Stimulated activated CD8-positive, alpha-beta memory T cell treated with anti-CD3 and anti-CD28 coated beads, Interleukin-12 subunit alpha, Interleukin-12 subunit beta, amount 100 ng/mL, for 24 hours (primary cell): ENCODE data around the gene CCDC88C.
"Not testable (repeated sequence)": the region's sequence is repeated elsewhere in the genome, so short reads cannot be mapped to it uniquely, and the experiment has no call there.

Source experiments
- DNase-seq: peaks from one replicate; pipeline ENCODE4 v3.0.0-alpha.2; 2020; ENCODE audit errors: extremely low read depth

Gene CCDC88C, protein sequence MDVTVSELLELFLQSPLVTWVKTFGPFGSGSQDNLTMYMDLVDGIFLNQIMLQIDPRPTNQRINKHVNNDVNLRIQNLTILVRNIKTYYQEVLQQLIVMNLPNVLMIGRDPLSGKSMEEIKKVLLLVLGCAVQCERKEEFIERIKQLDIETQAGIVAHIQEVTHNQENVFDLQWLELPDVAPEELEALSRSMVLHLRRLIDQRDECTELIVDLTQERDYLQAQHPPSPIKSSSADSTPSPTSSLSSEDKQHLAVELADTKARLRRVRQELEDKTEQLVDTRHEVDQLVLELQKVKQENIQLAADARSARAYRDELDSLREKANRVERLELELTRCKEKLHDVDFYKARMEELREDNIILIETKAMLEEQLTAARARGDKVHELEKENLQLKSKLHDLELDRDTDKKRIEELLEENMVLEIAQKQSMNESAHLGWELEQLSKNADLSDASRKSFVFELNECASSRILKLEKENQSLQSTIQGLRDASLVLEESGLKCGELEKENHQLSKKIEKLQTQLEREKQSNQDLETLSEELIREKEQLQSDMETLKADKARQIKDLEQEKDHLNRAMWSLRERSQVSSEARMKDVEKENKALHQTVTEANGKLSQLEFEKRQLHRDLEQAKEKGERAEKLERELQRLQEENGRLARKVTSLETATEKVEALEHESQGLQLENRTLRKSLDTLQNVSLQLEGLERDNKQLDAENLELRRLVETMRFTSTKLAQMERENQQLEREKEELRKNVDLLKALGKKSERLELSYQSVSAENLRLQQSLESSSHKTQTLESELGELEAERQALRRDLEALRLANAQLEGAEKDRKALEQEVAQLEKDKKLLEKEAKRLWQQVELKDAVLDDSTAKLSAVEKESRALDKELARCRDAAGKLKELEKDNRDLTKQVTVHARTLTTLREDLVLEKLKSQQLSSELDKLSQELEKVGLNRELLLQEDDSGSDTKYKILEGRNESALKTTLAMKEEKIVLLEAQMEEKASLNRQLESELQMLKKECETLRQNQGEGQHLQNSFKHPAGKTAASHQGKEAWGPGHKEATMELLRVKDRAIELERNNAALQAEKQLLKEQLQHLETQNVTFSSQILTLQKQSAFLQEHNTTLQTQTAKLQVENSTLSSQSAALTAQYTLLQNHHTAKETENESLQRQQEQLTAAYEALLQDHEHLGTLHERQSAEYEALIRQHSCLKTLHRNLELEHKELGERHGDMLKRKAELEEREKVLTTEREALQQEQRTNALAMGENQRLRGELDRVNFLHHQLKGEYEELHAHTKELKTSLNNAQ (N-terminal part only)

DNA sequence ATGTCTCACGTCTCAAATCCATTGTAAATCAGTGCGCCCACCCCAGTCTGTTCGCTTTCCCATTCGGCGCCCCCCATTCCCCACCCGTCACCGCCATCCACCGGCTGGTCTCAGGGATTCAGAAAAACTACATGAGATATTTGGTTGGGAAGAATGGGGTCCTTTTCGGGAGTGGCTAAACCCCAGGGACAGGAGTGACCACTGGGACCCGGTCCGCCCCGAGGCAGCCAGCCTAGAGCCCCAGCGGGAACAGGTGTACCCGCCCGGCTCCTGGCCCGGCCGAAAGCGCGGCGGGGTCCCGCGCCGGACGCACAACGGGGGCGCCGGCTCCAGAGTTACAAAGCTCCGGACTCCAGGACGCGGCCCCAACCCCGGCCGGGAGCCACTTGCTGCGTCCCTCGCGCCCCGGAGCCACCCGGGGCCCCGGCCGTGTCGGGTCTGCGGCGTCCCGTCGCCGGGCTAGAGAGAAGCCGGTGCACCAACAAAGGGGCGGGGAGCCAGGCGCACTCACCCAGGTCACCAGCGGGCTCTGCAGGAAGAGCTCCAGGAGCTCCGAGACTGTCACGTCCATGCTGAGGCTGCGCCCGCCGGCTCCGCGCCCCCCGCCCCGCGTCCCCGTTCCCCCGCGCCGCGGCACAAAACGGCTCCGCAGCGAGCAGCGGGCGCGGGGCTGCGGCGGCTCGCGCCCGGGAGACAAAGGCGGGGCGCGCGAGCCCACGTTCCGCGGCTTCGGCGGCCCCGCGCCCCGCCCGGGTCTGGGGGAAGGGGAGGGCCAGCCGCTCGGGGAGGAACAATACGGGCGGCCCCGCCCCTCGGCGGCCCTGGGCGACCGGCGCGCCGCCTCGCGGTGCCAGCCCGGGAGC lies at the start of gene CCDC88C:
TSS of gene CCDC88C (minus strand) at position 701 of the 863 bp plus-strand sequence. CDS start at position 571, 130 bp downstream.
- no peak for DNase-seq

- no peak for DNase-seq
Observed at GRCh38 chr14:91466192-91466591, 48.6 kb upstream of the CCDC88C start.

DNA sequence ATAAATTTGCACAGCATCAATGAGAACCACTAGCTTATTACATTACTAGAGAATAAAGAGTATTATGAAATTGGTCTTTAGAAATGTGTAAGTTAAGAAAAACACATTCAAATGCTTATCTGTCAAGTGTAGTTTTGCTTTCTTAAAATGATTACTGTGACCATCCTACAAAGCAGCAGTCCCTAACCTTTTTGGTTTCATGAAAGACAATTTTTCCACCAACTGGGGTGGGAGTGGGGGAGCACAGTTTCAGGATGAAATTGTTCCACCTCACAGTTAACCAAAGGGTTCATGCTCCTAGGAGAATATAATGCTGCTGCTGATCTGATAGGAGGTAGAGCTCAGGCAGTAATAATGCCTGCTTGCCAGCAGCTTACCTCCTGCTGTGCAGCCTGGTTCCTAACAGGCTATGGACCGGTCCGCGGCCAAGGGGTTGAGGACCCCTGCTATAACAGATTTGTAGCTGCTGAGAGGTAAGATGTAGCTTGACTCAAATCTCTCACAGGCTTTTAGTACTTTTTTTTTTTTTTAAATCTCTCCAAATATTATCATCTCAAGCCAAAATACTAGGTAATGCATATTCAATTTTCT lies 47.1 kb upstream of the CCDC88C start:
- no peak for DNase-seq

DNA sequence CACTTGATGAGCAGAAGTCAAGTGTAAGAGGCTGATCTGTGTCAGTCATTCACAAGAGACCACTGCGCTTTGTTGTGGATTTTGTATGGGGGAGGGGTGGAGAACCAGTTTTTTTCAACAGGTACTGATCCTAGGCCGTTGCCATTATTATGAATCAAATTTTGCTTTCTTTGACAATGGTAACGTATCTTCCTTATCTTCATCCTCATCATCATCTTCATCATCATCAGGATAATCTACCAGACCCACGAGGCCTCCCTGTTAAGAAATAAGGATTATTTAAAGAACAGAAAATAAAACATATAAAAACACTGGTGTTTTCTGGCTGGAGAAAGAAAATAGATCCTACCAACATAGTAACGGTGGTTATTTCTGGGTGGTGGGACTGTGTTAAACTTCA lies 41.0 kb upstream of the CCDC88C start:
- DNase-seq: no peak

DNA sequence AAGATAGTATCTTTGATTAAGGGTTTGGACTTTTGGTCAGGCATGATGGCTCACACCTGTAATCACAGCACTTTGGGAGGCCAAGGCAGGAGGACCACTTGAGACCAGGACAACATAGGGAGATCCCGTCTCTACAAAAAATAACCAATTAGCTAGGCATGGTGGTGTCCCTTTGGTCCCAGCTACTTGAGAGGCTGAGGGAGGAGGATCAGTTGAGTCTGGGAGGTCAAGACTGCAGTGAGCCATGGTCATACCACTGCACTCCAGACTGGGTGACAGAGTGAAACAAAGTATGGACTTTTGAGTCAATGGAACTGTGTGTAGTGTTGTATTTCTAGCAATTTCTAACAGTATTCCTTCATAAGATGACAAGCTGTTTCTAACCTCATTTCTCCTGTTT lies 38.7 kb upstream of the CCDC88C start:
- DNase-seq: no peak

- DNase-seq: no peak
Observed at GRCh38 chr14:91454580-91454979, 37.0 kb upstream of the CCDC88C start.

GRCh38 chr14:91454155-91454554 lies 36.5 kb upstream of the CCDC88C start:
- DNase-seq: no peak

GRCh38 chr14:91453744-91454143 lies 36.1 kb upstream of the CCDC88C start:
- DNase-seq: no peak

- no peak for DNase-seq
Observed at GRCh38 chr14:91444335-91445020, 26.9 kb upstream of the CCDC88C start.

GRCh38 chr14:91439345-91439744 lies 21.7 kb upstream of the CCDC88C start:
- DNase-seq: no peak

- DNase-seq: no peak
Observed at GRCh38 chr14:91438845-91439244, 21.2 kb upstream of the CCDC88C start.

DNA sequence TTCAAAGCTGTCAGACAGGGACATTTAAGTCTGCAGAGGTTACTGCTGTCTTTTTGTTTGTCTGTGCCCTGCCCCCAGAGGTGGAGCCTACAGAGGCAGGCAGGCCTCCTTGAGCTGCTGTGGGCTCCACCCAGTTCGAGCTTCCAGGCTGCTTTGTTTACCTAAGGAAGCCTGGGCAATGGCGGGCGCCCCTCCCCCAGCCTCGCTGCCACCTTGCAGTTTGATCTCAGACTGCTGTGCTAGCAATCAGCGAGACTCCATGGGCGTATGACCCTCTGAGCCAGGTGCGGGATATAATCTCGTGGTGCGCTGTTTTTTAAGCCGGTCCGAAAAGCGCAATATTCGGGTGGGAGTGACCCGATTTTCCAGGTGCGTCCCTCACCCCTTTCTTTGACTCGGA lies 18.6 kb upstream of the CCDC88C start:
- not testable (repeated sequence) for DNase-seq

DNA sequence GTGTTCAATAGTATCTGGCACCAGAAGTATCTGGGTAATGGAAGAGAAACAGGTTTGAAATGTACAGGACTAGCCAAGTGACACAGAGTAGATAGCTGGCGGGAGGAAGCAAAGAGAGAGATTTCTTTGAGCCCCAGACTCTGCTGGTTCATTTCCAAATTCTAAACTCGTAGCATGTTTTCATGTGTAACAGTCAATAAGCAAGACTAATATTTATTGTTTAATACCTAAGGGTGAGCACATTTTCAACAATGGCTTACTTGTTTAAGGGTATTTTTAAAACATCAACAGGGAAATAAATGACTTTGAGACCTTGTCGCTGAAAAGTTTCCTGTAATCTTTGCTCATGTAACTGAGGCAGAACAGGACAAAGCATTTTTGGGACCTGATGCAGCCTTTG lies 11.8 kb upstream of the CCDC88C start:
- no peak for DNase-seq

- DNase-seq: not testable (repeated sequence)
Observed at GRCh38 chr14:91428931-91429330, 11.3 kb upstream of the CCDC88C start.

- not testable (repeated sequence) for DNase-seq
Observed at GRCh38 chr14:91425531-91425944, 7.9 kb upstream of the CCDC88C start.

GRCh38 chr14:91424813-91425530 lies 7.4 kb upstream of the CCDC88C start:
- DNase-seq: no peak

GRCh38 chr14:91420686-91421085 lies 3.1 kb upstream of the CCDC88C start:
- DNase-seq: no peak

- DNase-seq: no peak
Observed at GRCh38 chr14:91419451-91419850, 1.8 kb upstream of the CCDC88C start.

DNA sequence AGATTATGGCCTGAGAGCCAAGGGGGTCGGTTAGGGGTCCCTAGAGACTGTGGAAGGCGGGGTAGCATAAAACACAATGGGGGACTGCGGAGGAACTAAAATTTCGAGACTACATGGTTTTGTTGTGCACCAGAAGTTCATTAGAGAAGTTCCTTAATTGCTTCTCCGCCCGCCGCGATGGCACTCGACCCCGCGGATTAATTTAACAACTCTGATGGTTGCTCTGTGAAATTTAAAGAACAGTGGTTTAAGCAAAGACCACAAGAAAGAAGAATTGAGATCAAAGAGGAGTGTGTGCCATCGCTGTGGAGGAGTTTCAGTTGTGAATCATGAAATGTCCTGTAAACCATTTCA lies 1.4 kb upstream of the CCDC88C start:
- DNase-seq: no peak
